ENCODE data around the gene G6PC2. TPM values are rescaled to one million over a fixed set of nuclear protein-coding genes. Genes with fewer than 3 reads are reported as not detected.

G6PC2 gene
- total RNA-seq, 1 donor from 2014 or later: 2.8 TPM

DNA sequence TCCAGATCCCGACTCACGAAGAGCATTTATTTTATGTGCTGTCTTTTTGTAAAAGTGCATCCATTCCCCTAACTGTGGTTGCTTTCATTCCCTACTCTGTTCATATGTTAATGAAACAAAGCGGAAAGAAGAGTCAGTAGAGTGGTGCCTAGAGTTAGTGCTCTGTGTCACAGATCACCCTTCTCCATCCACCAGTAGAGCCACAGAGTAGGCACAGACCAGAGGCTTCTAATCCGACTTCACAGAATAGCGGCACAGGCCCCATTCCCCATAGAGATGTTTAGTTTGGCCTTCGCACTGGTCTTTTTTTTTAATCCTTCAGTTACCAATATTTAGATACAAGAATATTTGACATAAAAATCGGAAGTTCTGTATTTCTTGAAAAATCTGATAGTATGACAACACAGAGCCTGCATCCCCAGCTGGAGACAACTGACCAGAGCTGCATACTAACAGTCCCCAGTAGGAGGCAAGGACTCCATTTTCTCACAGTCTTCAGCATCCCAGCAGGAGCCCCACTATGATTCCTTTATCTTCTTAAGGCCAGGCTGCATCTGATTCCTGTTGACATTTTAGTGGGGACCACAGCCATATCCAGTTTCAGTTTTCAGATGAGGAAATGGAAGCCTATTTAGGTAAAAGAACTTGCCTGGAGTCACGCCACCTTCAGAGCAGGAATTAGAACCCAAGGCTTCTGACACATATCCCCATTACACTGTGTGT, 7.0 kb downstream of the G6PC2 start:
- H3K4me3 Mint-ChIP-seq: no peak overlapping the region
- no peaks in the 10 kb centered on the region for H3K36me3 Mint-ChIP-seq
- no peak overlapping the region for H3K27ac Mint-ChIP-seq
- no peak for DNase-seq (ENCODE audit: extremely low spot score, unreplicated experiment)
- peaks cover 5% of the 10 kb centered on the region for H3K9me3 Mint-ChIP-seq
- H3K4me1 Mint-ChIP-seq (ENCODE audit: unreplicated experiment): peaks cover 28% of the 10 kb centered on the region
- TF ChIP-seq, protein P1, sequence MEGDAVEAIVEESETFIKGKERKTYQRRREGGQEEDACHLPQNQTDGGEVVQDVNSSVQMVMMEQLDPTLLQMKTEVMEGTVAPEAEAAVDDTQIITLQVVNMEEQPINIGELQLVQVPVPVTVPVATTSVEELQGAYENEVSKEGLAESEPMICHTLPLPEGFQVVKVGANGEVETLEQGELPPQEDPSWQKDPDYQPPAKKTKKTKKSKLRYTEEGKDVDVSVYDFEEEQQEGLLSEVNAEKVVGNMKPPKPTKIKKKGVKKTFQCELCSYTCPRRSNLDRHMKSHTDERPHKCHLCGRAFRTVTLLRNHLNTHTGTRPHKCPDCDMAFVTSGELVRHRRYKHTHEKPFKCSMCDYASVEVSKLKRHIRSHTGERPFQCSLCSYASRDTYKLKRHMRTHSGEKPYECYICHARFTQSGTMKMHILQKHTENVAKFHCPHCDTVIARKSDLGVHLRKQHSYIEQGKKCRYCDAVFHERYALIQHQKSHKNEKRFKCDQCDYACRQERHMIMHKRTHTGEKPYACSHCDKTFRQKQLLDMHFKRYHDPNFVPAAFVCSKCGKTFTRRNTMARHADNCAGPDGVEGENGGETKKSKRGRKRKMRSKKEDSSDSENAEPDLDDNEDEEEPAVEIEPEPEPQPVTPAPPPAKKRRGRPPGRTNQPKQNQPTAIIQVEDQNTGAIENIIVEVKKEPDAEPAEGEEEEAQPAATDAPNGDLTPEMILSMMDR (conservative IDR thresholded peaks at IDR 0.05): no peak
- H3K27me3 Mint-ChIP-seq: peaks cover 73% of the 10 kb centered on the region

- no peak overlapping the region for H3K27ac Mint-ChIP-seq
- H3K36me3 Mint-ChIP-seq: no peaks in the 10 kb centered on the region
- TF ChIP-seq, protein P1 (conservative IDR thresholded peaks at IDR 0.05): no peak
- DNase-seq (ENCODE audit: extremely low spot score, unreplicated experiment): no peak
- peaks cover 28% of the 10 kb centered on the region for H3K4me1 Mint-ChIP-seq (ENCODE audit: unreplicated experiment)
- no peak overlapping the region for H3K4me3 Mint-ChIP-seq
- H3K9me3 Mint-ChIP-seq: peaks cover 5% of the 10 kb centered on the region
- peaks cover 81% of the 10 kb centered on the region for H3K27me3 Mint-ChIP-seq
Measured at GRCh38 chr2:168910330-168910729, 9.2 kb downstream of the G6PC2 start.

- peaks cover 28% of the 10 kb centered on the region for H3K4me1 Mint-ChIP-seq (ENCODE audit: unreplicated experiment)
- no peaks in the 10 kb centered on the region for H3K36me3 Mint-ChIP-seq
- peak overlapping the region; percentile 62 for H3K4me3 Mint-ChIP-seq
- H3K9me3 Mint-ChIP-seq: peaks cover 5% of the 10 kb centered on the region
- TF ChIP-seq, protein P1 (conservative IDR thresholded peaks at IDR 0.05): no peak
- no peak overlapping the region for H3K27ac Mint-ChIP-seq
- DNase-seq (ENCODE audit: extremely low spot score, unreplicated experiment): no peak
- peaks cover 62% of the 10 kb centered on the region for H3K27me3 Mint-ChIP-seq
Measured at GRCh38 chr2:168912466-168912865, 11.4 kb downstream of the G6PC2 start.

DNA sequence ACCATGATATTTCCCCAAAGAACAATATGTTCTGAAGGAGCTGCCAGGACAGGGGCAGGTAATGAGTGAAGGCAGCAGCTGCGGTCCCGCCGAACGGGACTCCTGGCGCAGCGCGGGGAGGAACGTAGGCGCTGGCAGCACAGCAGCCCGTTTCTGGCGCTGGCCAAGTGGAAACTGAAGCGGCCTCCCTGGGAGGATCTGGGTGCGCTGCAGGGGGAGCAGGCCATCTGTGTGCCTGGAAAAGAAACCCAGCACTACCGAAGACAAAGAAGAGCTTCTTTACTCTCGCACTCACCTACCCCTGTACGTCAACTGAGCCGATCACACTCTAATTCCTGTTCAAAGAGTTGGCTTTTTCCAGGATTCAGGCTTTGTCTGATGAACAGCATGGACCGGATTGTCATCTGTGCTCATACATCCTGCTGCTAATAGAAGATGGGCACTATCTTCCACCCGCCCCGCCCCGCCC, 11.8 kb downstream of the G6PC2 start:
- no peak for DNase-seq (ENCODE audit: extremely low spot score, unreplicated experiment)

GRCh38 chr2:168913495-168913894, 12.4 kb downstream of the G6PC2 start:
- peaks cover 56% of the 10 kb centered on the region for H3K27me3 Mint-ChIP-seq
- H3K4me3 Mint-ChIP-seq: no peak overlapping the region
- TF ChIP-seq, protein P1 (conservative IDR thresholded peaks at IDR 0.05): no peak
- H3K9me3 Mint-ChIP-seq: no peaks in the 10 kb centered on the region
- H3K27ac Mint-ChIP-seq: no peak overlapping the region
- no peak for DNase-seq (ENCODE audit: extremely low spot score, unreplicated experiment)
- peaks cover 21% of the 10 kb centered on the region for H3K4me1 Mint-ChIP-seq (ENCODE audit: unreplicated experiment)
- no peaks in the 10 kb centered on the region for H3K36me3 Mint-ChIP-seq

More for the DNA sequence above, 11.8 kb downstream of the G6PC2 start:
- no peak overlapping the region for H3K27ac Mint-ChIP-seq
- H3K36me3 Mint-ChIP-seq: no peaks in the 10 kb centered on the region
- H3K9me3 Mint-ChIP-seq: peaks cover 2% of the 10 kb centered on the region
- TF ChIP-seq, protein P1 (conservative IDR thresholded peaks at IDR 0.05): no peak
- H3K4me3 Mint-ChIP-seq: peak overlapping the region; percentile 62
- H3K4me1 Mint-ChIP-seq (ENCODE audit: unreplicated experiment): peaks cover 24% of the 10 kb centered on the region
- peaks cover 57% of the 10 kb centered on the region for H3K27me3 Mint-ChIP-seq

All from type B pancreatic cell (in vitro differentiated cells).